Activated gamma-delta T cell (primary cell): ENCODE results near the gene MRPL44.

Experiments used
- DNase-seq: peaks from one replicate; lab custom pipeline; 2025; lab: John Stamatoyannopoulos, UW
- total RNA-seq, 2 donors: gene quantifications; one replicate each; lab custom pipeline; 2026; lab: John Stamatoyannopoulos, UW

The MRPL44 gene
- 40.4 to 43.4 reads per million in 2 donors for total RNA-seq

DNA sequence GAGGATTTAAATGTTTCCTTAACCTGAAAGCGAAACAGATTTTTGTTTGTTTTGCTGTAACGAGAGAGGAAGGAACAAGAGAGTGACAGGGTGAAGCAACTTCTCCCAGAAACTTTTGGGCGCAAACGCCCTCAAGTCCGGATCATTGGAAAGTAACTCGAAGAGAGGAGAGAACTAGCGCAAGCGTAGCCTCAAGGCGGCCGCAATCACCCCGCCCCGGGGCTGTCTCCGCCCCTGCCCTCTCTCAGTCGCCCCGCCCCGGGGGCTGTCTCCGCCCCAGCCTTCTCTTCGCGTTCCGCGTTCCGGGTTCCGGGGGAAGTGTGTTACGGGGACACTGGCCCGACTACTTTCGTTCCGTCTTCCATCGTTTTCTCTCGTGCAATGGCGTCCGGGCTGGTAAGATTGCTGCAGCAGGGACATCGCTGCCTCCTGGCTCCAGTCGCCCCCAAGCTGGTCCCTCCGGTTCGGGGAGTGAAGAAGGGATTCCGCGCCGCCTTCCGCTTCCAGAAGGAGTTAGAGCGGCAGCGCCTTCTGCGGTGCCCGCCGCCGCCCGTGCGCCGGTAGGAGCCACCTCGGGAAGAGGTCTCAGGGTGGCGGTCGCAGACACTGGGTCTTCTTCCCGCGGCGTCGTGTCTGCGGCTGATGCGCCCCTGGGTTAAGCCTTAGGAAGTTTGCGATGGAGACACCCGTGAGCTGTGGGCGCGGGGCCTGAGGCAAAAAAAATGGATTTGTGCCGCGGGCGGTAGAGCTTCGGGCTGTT lies at the start of gene MRPL44:
TSS of gene MRPL44 (plus strand) at position 372 of the 760 bp plus-strand sequence. CDS start at position 382, 10 bp downstream.
- peak; percentile 83 for DNase-seq

- no peak for DNase-seq
Measured at GRCh38 chr2:223908304-223908998, 48.8 kb upstream of the MRPL44 start.

- no peak for DNase-seq
Measured at GRCh38 chr2:223909001-223909741, 48.1 kb upstream of the MRPL44 start.

DNA sequence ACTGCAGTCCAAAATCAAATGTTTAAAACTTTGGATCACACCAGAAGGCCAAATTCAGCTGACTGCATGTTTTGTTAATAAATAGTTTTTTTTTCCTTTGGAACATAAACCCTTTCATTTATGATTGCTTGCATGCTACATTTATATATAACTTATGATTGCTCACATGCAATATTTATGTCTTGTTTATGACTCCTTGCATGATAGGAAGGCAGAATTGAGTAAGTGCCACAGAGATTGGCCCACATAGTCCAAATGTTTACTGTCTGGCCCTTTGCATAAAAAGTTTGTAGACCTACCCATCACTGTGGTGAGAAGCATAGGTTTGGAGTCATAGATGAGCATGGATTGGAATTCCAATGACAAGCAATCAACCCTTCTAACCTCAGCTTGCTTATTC lies 42.9 kb upstream of the MRPL44 start:
- no peak for DNase-seq

DNA sequence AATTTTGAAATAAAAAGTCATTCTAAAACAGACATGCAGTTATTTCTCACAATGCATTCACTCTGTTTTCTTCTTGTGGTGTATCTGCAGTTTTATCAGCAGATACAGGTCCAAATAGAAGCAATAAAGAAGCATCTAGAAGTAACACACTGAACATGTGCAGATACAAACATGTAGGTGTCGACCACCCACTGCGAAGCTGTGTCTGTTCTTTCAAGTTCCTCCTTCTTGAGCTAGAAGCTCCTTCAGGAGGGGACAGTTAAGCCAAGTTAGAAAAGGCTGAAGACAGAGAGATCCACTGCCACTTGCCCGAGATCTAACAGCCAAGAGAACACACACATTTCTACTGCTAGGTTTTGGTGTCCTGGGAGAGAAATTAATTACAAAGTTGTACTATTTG lies 42.2 kb upstream of the MRPL44 start:
- DNase-seq, result no peak

DNA sequence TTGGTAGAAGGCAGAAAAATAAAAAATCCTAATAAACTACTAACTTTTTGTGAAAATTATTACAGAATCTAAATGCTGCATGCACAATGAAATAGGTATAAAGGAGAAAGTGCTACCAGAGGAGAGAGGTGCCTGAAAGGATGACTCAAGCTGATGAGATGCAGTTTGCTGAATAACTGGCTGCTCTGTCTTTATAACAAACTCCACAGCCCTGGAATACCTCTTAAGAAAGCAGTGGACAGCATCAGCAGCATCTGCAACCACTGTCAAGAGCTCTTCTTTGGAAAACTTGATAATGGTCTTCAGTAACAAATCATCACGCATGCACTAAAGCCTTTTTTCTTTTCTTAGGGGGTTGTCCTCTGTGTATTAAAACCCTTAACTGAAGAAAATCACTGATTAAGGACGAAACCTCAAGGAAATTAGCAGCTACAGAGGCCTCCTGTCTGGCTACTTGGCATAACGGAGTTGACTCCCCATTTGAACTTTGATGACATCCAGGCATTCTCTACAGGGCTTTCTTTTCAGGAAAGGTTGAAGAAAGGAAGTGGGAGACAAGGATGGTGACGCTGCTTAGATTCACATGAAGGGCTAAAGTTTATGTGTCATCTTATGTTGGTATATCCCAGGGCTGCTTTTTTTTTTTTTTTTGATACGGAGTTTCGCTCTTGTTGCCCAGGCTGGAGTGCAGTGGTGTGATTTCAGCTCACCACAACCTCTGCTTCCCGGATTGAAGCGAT lies 40.9 kb upstream of the MRPL44 start:
- no peak for DNase-seq

- no peak for DNase-seq
Measured at GRCh38 chr2:223918671-223919134, 38.6 kb upstream of the MRPL44 start.

- no peak for DNase-seq
Measured at GRCh38 chr2:223920109-223920508, 37.2 kb upstream of the MRPL44 start.

- DNase-seq, result no peak
Measured at GRCh38 chr2:223921204-223921603, 36.1 kb upstream of the MRPL44 start.

- no peak for DNase-seq
Measured at GRCh38 chr2:223922308-223922707, 35.0 kb upstream of the MRPL44 start.

DNA sequence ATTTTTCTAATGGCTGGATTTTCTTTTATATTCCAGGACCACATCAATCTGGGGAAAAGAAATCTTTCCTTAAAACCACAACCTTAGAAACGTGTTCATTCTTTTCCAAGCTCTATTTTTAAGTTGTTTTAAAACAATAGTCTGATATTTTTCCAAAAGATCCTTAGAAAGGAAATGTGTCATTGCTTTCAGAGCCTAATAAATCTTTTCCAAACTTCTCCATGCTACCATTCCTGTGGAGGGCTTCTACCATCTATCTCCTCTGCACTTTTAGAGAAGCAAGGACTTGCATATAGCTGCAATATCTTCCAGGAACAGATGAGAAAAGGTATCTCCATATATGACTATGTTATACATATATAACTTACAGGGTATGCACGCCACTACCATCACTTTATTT lies 33.3 kb upstream of the MRPL44 start:
- DNase-seq, result no peak

DNA sequence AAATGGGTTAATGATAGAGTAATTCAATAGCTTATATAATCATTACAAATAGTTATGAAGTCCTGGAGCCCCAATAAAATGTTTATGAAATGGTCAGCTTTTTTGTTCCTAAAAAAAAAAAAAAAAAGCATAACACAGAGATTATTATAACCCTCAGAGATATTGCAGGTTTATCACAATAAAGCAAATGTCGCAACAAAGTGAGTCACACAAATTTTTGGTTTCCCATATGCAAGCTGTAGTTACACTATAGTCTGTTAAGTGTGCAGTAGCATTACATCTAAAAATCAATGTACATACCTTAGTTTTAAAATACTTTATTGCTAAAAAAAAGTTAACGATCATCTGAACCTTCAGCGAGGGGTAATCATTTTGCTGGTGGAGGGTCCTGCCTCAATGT lies 32.2 kb upstream of the MRPL44 start:
- DNase-seq, result no peak

GRCh38 chr2:223928113-223929006 lies 28.9 kb upstream of the MRPL44 start:
- no peak for DNase-seq

DNA sequence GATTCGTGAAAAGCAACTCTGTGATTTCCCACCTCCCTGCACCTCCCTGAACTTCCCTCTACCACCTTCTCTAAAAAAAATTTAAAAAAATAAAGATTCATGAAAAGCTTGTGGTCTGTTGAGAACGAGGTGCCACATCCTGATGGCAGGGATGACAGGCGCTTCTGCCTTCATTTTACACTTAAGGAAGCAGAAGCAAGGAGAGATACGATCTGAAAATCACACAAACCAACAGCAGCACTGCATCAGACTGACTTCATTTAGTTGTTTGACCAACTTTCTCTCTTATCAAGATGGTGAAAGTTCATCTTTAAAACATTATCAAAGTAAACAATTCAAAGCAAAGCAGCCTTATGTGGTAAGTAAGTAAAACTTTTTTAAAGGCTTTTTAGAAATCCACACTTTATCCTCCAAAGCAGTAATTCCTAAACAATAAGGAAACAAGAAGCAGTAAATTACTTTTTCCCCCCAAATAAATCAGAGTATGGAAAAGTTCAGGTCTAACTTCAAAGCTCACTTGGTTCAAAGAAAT lies 27.6 kb upstream of the MRPL44 start:
- no peak for DNase-seq

DNA sequence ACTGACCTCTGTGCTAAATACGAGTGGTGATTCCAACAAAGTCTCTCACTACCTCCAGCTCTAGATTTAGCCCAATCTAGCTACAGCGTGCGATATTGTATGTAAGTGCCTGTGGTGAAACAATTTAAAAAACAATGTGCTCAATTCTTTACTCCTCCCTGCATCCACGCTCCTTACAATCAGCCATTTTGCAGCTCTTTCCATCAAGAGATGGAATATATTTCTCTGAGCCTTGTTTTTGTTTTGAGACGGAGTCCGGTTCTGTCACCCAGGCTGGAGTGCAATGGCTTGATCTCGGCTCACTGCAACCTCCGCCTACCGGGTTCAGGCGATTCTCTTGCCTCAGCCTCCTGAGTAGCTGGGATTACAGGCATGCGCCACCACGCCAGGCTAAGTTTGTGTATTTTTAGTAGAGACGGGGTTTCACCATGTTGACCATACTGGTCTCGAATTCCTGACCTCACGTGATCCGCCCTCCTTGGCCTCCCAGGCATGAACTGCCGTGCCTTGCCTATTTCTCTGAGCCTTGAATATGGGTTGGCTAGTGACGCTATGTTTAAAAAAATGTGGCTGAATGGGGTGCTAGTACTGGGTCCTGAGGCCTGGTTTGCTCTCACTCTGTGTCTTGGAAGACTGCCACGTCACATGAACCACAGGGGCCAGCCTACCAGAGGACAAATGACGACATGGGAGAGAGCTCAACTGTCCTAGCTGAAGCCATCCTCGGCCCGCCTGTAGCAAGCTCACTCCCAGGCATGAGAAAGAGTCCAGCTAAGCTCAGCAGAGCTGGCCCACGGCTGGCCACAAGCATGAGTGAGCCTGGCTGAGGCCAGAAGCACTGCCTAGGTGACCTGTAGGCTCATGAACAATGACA lies 26.9 kb upstream of the MRPL44 start:
- no peak for DNase-seq

GRCh38 chr2:223932816-223933800 lies 24.2 kb upstream of the MRPL44 start:
- no peak for DNase-seq

DNA sequence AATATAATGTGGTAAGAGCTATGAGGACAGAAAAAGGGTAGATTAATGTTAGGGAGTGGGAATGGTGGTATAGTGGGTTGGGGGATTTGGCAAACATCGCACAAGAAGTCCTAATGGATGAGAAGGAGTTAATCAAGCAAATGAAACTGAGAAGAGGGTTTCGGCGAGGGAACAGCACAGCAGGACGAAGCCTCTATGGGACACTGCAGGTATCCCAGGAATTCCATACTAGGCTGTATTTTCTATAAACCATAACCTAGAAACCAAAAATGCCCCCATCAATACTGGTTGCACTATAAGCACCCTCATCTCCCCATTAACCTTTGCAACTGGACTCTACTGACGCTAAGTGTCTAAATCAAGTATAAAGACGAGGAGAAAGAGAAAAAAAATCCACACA lies 22.4 kb upstream of the MRPL44 start:
- DNase-seq, result no peak

DNA sequence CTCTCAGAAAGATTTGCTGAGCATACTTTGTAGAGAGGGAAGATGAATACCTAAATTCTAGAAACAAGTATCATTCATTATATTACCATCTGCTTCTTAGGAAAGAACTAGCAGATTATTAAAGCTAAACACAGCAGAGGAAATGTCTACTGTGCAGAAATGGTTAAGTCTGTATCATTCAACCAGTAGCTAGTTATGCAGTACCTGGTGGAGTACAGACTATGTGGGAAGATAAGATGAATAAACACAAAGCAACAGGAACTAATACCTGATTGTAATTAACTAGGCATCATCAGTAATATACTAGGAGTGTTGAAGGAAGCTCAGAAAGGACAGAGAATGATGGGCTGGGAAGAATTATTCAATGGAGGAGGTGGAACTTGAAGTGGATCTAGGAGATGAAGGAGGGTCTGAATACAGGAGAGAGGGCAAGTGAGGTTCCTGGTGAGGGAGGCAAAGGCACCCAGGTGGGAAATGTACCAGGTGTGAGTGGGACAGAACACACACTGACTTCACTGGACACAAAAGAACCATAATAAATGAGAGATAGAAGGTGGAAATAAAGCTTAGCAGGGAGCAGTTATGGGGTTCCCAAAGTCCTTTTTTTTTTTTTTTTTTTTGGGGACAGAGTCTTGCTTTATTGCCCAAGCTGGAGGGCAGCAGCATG lies 21.7 kb upstream of the MRPL44 start:
- DNase-seq, result no peak
